Measurements from ENCODE around the gene RMND1. TPM values are rescaled to one million over a fixed set of nuclear protein-coding genes. Genes with fewer than 3 reads are reported as not detected.

Gene RMND1
- total RNA-seq, 2 donors from 2014 or later, result 17.1 to 22.9 TPM

DNA sequence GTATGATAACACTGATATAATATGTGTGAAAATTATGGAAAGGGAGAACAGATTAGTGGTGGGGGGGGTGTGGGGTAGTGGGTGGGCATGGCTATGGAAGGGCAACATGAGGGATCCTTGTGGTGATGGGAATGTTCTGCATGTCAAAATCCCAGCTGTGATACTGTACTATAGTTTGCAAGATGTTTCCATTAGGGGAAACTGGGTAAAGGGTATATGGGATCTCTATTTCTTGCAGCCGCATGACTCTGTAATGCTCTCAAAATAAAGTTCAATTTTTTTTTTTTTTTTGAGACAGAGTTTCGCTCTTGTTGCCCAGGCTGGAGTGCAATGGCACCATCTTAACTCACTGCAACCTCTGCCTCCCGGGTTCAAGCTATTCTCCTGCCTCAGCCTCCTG lies 74.8 kb downstream of the RMND1 start:
- no peak for DNase-seq (ENCODE audit: low spot score)
- WGBS, result 95% methylated on average over 3 of the region's 3 CpGs

DNA sequence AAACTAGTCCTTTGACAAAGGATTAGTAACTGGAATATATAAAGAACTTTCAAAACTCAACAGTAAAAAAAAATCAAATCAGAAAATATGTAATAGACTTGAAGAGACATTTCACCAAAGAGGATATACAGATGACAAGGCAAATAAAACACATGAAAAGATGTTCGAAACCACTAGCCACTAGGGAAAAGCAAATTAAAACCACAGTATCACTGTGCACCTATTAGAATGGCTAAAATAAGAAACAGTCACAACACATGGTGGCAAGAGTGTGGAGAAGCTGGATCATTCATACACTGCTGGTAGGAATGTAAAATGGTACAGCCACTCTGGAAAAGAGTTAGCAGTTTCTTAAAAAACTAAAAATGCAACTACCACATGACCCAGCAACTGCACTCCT lies 75.5 kb downstream of the RMND1 start:
- H3K27ac ChIP-seq, result no peak overlapping the region
- H3K9me3 ChIP-seq, result no peaks in the 10 kb centered on the region
- H3K4me3 ChIP-seq, result no peak overlapping the region
- TF ChIP-seq POLR2AphosphoS5 (IDR thresholded peaks at IDR 0.05), result no peak
- TF ChIP-seq, protein P1, sequence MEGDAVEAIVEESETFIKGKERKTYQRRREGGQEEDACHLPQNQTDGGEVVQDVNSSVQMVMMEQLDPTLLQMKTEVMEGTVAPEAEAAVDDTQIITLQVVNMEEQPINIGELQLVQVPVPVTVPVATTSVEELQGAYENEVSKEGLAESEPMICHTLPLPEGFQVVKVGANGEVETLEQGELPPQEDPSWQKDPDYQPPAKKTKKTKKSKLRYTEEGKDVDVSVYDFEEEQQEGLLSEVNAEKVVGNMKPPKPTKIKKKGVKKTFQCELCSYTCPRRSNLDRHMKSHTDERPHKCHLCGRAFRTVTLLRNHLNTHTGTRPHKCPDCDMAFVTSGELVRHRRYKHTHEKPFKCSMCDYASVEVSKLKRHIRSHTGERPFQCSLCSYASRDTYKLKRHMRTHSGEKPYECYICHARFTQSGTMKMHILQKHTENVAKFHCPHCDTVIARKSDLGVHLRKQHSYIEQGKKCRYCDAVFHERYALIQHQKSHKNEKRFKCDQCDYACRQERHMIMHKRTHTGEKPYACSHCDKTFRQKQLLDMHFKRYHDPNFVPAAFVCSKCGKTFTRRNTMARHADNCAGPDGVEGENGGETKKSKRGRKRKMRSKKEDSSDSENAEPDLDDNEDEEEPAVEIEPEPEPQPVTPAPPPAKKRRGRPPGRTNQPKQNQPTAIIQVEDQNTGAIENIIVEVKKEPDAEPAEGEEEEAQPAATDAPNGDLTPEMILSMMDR (IDR thresholded peaks at IDR 0.05), result no peak
- no peak for TF ChIP-seq POLR2A (IDR thresholded peaks at IDR 0.05)
- H3K4me1 ChIP-seq (replicated peaks), result no peaks in the 10 kb centered on the region
- no peaks in the 10 kb centered on the region for H3K27me3 ChIP-seq (replicated peaks; ENCODE audit: insufficient read depth)
- 81% methylated on average over 1 of the region's 1 CpG for WGBS
- no peaks in the 10 kb centered on the region for H3K36me3 ChIP-seq
- intact Hi-C loops (cut with DNase I), result no loop called here
- DNase-seq (ENCODE audit: low spot score), result no peak

More for the DNA sequence above, 74.8 kb downstream of the RMND1 start:
- Histone ChIP-seq H3K4me1 (replicated peaks) (no peaks in the 10 kb centered on the region), H3K9me3 (no peaks in the 10 kb centered on the region), H3K36me3 (no peaks in the 10 kb centered on the region), H3K4me3 (no peak overlapping the region), H3K27me3 (replicated peaks; ENCODE audit: insufficient read depth) (no peaks in the 10 kb centered on the region), H3K27ac (no peak overlapping the region)
- no peak for TF ChIP-seq POLR2AphosphoS5 (IDR thresholded peaks at IDR 0.05)
- TF ChIP-seq, protein P1 (IDR thresholded peaks at IDR 0.05), result no peak
- no peak for TF ChIP-seq POLR2A (IDR thresholded peaks at IDR 0.05)
- intact Hi-C loops (cut with DNase I), result no loop called here

DNA sequence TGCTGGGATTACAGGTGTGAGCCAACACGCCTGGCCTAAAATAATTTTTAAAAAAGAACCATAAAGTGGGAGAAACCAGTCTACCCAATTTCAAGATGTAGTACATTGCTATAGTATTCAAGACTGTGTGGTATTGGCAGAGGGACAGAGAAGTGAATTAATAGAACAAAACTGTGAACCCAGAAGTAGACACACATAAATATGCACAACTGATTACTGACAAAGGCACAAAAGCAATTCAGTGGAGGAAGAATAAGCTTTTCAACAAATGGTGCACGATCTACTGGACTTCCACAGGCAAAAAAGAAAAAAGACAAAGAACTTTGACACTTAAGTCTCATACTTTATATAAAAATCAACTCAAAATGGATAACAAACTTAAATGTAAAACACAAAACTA lies 76.1 kb downstream of the RMND1 start:
- Histone ChIP-seq H3K27me3 (replicated peaks; ENCODE audit: insufficient read depth) (no peaks in the 10 kb centered on the region), H3K36me3 (no peaks in the 10 kb centered on the region), H3K27ac (no peak overlapping the region), H3K9me3 (no peaks in the 10 kb centered on the region), H3K4me1 (replicated peaks) (no peaks in the 10 kb centered on the region), H3K4me3 (no peak overlapping the region)
- TF ChIP-seq, protein P1 (IDR thresholded peaks at IDR 0.05), result no peak
- no peak for TF ChIP-seq POLR2AphosphoS5 (IDR thresholded peaks at IDR 0.05)
- TF ChIP-seq POLR2A (IDR thresholded peaks at IDR 0.05), result no peak
- 97% methylated on average over 2 of the region's 2 CpGs for WGBS
- intact Hi-C loops (cut with DNase I), result no loop called here
- DNase-seq (ENCODE audit: low spot score), result no peak

DNA sequence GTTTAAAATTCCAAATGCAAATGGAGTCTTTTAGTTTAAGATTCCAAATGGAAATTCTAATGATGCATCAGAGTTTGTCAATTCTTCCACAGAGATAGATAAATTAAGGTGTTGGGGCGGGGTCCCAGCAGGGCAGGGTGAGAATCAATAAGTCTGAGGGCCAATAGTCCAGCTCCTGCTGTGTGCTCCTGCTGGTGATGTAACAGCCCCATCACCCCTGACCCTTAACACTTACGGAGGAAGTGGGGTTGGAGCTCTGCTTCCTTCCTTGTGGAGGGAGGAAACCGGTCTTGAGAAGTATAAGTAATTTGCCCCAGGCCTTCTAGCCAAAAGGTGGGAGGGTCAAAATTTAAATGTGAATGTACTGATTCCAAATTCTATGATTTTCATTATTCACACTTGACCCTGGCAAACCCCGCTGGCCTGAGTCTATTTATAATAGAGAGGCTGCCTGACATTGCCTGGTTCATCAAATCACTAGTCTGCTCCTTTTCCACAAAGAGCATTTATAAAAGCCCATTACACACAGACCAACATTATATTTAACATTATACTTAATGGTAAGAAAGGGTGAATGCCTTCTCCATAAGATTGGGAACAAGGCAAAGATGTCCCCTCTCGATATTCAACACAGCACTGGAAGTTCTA lies 77.8 kb downstream of the RMND1 start:
- no peak for TF ChIP-seq POLR2AphosphoS5 (IDR thresholded peaks at IDR 0.05)
- TF ChIP-seq, protein P1 (IDR thresholded peaks at IDR 0.05), result no peak
- no peak for TF ChIP-seq POLR2A (IDR thresholded peaks at IDR 0.05)
- H3K9me3 ChIP-seq, result no peaks in the 10 kb centered on the region
- intact Hi-C loops (cut with DNase I), result no loop called here
- 83% methylated on average over 5 of the region's 5 CpGs for WGBS
- no peak overlapping the region for H3K27ac ChIP-seq
- H3K4me3 ChIP-seq, result no peak overlapping the region
- no peaks in the 10 kb centered on the region for H3K27me3 ChIP-seq (replicated peaks; ENCODE audit: insufficient read depth)
- DNase-seq (ENCODE audit: low spot score), result no peak
- H3K36me3 ChIP-seq, result no peaks in the 10 kb centered on the region
- H3K4me1 ChIP-seq (replicated peaks), result no peaks in the 10 kb centered on the region

DNA sequence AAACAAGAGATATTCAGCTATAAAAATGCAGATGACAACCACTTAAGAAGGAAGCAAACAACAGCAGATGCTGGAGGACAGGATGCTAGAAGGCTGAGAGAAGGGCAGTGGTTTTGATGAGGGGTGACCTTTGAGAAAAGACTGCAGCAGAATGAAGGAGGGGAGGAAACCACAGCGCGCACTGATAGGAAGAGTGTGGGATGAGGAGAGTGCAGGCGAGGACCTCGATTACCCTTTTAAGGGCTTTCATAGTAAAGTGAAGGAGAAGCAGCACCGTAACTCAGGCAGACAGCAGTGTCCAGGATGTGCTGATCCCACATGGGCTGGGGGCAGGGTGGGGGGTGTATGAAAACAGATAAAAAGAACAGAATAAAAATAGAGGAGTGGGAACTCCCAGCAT lies 79.8 kb downstream of the RMND1 start:
- WGBS, result 87% methylated on average over 5 of the region's 5 CpGs
- H3K9me3 ChIP-seq, result no peaks in the 10 kb centered on the region
- H3K4me1 ChIP-seq (replicated peaks), result no peaks in the 10 kb centered on the region
- no peak for TF ChIP-seq POLR2A (IDR thresholded peaks at IDR 0.05)
- TF ChIP-seq, protein P1 (IDR thresholded peaks at IDR 0.05), result no peak
- TF ChIP-seq POLR2AphosphoS5 (IDR thresholded peaks at IDR 0.05), result no peak
- DNase-seq (ENCODE audit: low spot score), result no peak
- intact Hi-C loops (cut with DNase I), result no loop called here
- H3K4me3 ChIP-seq, result no peak overlapping the region
- no peak overlapping the region for H3K27ac ChIP-seq
- no peaks in the 10 kb centered on the region for H3K36me3 ChIP-seq
- H3K27me3 ChIP-seq (replicated peaks; ENCODE audit: insufficient read depth), result no peaks in the 10 kb centered on the region

Measured in prostate gland (tissue), 2 donors.